ENCODE results near the gene ZNF536. TPM values are rescaled to one million over a fixed set of nuclear protein-coding genes. Genes with fewer than 3 reads are reported as not detected.

Gene ZNF536
- total RNA-seq, 2 experiments from 2014 or later, result not detected

DNA sequence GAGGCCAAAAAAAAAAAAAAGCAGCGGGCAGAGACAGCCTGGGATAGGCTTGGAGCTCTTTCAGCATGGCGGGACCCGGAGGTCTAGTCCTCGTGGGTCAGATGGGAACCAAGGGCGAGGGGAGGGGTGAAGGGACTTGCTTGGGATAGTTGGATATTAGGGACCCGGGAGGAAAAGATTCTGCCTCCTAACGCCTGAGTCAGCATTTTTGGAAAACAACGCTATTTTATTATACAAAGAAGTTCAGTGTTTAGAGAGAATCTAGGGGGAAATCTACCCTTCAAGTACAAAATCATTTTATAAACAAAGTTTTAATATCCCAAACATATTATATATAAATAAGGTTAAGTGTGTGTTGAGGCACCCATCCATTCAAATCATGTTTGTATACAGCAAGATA, 156.7 kb downstream of the ZNF536 start:
- H3K27ac Mint-ChIP-seq, result no peak overlapping the region
- CTCF ChIA-PET, result no interaction called here
- no peaks in the 10 kb centered on the region for H3K27me3 Mint-ChIP-seq (ENCODE audit: low read depth)
- no peaks in the 10 kb centered on the region for H3K9me3 Mint-ChIP-seq
- no peaks in the 10 kb centered on the region for H3K36me3 Mint-ChIP-seq (ENCODE audit: low read depth)
- no peak for DNase-seq
- intact Hi-C loops (cut with micrococcal nuclease), result no loop called here
- no peak overlapping the region for H3K4me3 Mint-ChIP-seq
- H3K4me1 Mint-ChIP-seq (ENCODE audit: low read depth), result no peaks in the 10 kb centered on the region

DNA sequence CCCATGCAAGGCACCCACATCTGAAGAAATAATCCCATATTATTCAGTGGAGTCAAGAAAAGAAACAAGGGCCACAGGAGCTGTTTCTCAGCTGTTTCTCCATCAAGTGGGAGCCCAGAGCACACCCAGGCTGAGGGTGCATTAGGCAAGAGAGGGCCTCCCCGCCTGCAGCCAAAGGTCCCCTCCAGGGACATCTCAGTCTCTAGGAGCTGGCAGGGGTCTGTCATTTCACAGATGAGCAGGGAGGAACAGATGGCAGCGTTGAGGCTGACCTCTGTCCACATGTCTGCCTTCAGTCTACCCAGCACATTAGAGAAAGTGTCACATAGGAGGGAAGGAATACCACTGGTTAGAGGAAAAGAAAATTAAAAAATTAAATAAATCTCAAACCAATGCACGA, 157.7 kb downstream of the ZNF536 start:
- no peaks in the 10 kb centered on the region for H3K4me1 Mint-ChIP-seq (ENCODE audit: low read depth)
- H3K36me3 Mint-ChIP-seq (ENCODE audit: low read depth), result no peaks in the 10 kb centered on the region
- DNase-seq, result no peak
- no peak overlapping the region for H3K27ac Mint-ChIP-seq
- intact Hi-C loops (cut with micrococcal nuclease), result no loop called here
- H3K4me3 Mint-ChIP-seq, result no peak overlapping the region
- CTCF ChIA-PET, result no interaction called here
- H3K27me3 Mint-ChIP-seq (ENCODE audit: low read depth), result no peaks in the 10 kb centered on the region
- no peaks in the 10 kb centered on the region for H3K9me3 Mint-ChIP-seq

DNA sequence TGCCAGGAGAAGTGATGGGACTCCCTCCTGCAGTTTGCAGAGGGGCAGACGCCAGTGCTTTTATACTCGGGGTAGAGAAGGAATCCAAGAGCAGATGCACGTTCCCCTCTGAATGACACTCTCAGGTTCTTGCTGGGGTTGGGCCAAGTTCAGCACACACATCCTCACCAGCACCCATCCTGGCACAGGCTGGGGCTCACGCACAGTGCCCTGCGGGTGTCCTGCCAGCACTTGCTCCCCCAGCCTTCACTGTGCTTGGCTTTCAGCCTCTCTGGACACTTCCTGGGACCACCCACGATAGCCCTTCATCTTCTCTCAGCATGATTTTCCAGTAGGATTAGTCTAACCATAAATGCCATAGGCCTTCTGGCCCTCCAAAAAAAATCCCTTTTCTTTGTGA, 158.6 kb downstream of the ZNF536 start:
- H3K4me3 Mint-ChIP-seq, result no peak overlapping the region
- no peaks in the 10 kb centered on the region for H3K9me3 Mint-ChIP-seq
- H3K27me3 Mint-ChIP-seq (ENCODE audit: low read depth), result no peaks in the 10 kb centered on the region
- intact Hi-C loops (cut with micrococcal nuclease), result no loop called here
- DNase-seq, result no peak
- H3K4me1 Mint-ChIP-seq (ENCODE audit: low read depth), result no peaks in the 10 kb centered on the region
- CTCF ChIA-PET, result no interaction called here
- no peak overlapping the region for H3K27ac Mint-ChIP-seq
- H3K36me3 Mint-ChIP-seq (ENCODE audit: low read depth), result no peaks in the 10 kb centered on the region

DNA sequence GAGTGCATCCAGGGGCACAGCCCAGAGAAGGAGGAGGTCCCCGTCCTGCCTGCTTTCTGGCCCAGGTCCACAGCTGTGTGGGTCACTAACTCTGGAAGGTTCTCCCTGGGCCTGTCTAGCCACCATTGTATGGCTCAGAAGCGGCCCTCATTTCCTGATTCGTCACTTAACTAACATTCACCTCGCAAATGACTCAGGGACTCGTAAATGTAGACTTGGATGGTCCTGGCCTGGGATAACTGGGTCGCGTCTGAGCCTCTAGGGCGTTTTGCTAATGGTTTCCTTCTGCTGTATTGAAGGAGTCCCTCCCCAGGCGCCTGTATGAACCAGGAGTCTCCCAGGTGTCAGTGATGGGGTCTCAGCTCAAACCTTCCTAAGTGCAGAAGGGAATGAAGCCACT, 162.8 kb downstream of the ZNF536 start:
- no peak overlapping the region for H3K27ac Mint-ChIP-seq
- no peaks in the 10 kb centered on the region for H3K4me1 Mint-ChIP-seq (ENCODE audit: low read depth)
- no peaks in the 10 kb centered on the region for H3K9me3 Mint-ChIP-seq
- CTCF ChIA-PET, result interaction anchor here (0.6 kb wide), 1 partner anchor 200 kb away, joined by 3 read pairs; no protein-coding TSS in a partner anchor
- H3K4me3 Mint-ChIP-seq, result no peak overlapping the region
- intact Hi-C loops (cut with micrococcal nuclease), result no loop called here
- no peak for DNase-seq
- no peaks in the 10 kb centered on the region for H3K27me3 Mint-ChIP-seq (ENCODE audit: low read depth)
- H3K36me3 Mint-ChIP-seq (ENCODE audit: low read depth), result no peaks in the 10 kb centered on the region

DNA sequence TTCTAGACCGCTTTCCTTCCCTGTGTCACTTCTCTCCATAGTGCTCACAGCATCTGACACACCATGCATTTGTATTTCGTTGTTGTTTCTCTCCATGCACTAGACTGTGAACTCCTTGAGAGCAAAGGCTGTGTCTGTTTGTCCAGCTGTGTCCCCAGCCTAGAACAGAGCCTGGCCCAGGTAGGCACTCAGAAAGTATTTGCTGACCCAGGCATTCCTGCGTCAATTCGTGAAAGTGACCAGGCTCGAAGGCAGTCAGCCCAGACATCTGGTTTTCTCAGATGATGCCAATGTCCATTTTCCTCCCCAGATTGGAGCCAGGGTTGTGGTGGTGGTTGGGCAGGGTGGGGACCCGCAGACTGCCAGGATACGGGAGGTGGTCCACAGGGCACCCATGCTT, 164.8 kb downstream of the ZNF536 start:
- H3K27me3 Mint-ChIP-seq (ENCODE audit: low read depth), result no peaks in the 10 kb centered on the region
- H3K9me3 Mint-ChIP-seq, result no peaks in the 10 kb centered on the region
- H3K36me3 Mint-ChIP-seq (ENCODE audit: low read depth), result no peaks in the 10 kb centered on the region
- no peak for DNase-seq
- no peak overlapping the region for H3K27ac Mint-ChIP-seq
- CTCF ChIA-PET, result no interaction called here
- H3K4me1 Mint-ChIP-seq (ENCODE audit: low read depth), result no peaks in the 10 kb centered on the region
- no peak overlapping the region for H3K4me3 Mint-ChIP-seq
- intact Hi-C loops (cut with micrococcal nuclease), result no loop called here

DNA sequence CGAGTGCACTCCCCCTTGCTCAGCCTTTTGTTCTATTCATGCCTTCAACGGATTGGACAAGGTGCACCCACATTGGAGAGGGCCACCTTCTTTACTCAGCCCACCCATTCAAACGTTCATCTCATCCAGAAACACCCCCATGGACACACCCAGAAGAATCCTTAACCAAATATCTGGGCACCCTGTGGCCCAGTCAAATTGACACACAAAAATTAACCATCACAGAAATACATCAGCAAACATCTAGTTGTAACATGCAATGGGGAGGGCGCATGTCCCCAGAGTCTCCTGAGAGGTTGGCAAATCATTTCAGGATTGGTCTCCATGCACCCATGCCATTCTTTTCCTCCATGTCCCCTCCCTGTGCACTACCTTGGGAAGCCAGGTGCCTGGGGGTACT, 167.1 kb downstream of the ZNF536 start:
- Mint-ChIP-seq H3K27ac (no peak overlapping the region), H3K27me3 (ENCODE audit: low read depth) (no peaks in the 10 kb centered on the region), H3K4me3 (no peak overlapping the region), H3K4me1 (ENCODE audit: low read depth) (no peaks in the 10 kb centered on the region), H3K36me3 (ENCODE audit: low read depth) (no peaks in the 10 kb centered on the region), H3K9me3 (no peaks in the 10 kb centered on the region)
- CTCF ChIA-PET, result no interaction called here
- DNase-seq, result no peak
- intact Hi-C loops (cut with micrococcal nuclease), result no loop called here

DNA sequence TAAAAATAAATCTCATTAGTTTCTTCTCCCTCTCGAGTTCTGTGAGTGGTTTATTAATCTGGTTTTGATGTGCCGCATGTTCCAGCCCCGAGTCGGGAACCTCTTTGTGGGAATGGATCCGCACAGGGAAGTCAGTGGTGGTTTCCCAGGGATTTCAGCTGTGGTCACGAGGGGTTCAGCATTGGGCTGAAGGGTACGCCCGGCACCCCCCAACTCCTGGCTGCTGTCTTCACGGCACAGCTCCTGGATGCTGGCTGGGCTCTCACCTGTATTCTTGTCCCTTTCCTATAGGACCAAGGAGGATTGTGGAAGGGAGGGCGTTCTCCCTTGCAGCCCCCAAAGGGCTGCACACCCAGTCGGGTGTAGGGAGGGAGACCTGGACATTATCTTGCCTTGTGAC, 167.8 kb downstream of the ZNF536 start:
- H3K4me3 Mint-ChIP-seq, result no peak overlapping the region
- intact Hi-C loops (cut with micrococcal nuclease), result no loop called here
- CTCF ChIA-PET, result no interaction called here
- no peaks in the 10 kb centered on the region for H3K27me3 Mint-ChIP-seq (ENCODE audit: low read depth)
- no peak overlapping the region for H3K27ac Mint-ChIP-seq
- no peaks in the 10 kb centered on the region for H3K36me3 Mint-ChIP-seq (ENCODE audit: low read depth)
- H3K9me3 Mint-ChIP-seq, result no peaks in the 10 kb centered on the region
- no peaks in the 10 kb centered on the region for H3K4me1 Mint-ChIP-seq (ENCODE audit: low read depth)
- DNase-seq, result no peak

DNA sequence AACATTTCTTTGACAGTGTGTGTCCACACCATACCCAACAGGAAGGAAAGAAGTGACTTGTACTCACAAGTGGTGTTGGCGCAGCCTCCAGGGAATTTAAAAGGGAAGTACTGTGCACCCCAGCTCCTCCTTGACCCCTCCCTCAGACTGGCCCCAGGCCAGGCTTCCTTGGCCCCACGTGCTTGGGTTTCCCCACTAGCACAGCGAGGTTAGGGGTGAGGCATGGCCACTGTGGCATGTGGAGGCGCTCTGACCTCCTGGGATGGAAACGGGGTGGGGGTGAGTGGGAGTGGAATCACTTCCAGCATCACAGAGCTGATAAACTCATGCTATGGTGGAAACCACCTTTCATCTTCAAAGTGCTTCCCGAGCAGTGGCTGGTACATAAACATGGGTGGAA, 168.6 kb downstream of the ZNF536 start:
- no peak overlapping the region for H3K27ac Mint-ChIP-seq
- no peaks in the 10 kb centered on the region for H3K4me1 Mint-ChIP-seq (ENCODE audit: low read depth)
- intact Hi-C loops (cut with micrococcal nuclease), result no loop called here
- no peak overlapping the region for H3K4me3 Mint-ChIP-seq
- no peak for DNase-seq
- CTCF ChIA-PET, result no interaction called here
- H3K9me3 Mint-ChIP-seq, result no peaks in the 10 kb centered on the region
- H3K36me3 Mint-ChIP-seq (ENCODE audit: low read depth), result no peaks in the 10 kb centered on the region
- H3K27me3 Mint-ChIP-seq (ENCODE audit: low read depth), result no peaks in the 10 kb centered on the region

DNA sequence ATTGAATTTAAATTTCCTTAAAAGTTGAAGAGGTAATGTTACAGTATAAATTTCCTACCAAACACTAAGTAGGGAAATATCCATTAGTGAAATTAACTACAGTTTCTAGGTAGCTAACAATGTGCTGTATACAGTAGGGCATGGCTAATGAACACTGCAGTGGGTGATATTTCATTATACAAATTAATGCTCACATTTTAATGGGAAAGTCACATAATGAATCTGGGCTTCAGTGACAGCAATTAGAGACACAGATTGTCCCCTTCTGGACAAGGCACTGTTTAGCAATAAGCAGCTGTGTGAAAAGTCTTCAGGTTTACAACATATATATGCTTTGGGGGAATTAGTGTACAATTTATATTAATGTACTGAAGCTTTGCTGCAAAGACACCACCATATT, 169.4 kb downstream of the ZNF536 start:
- no peaks in the 10 kb centered on the region for H3K4me1 Mint-ChIP-seq (ENCODE audit: low read depth)
- DNase-seq, result no peak
- no peaks in the 10 kb centered on the region for H3K9me3 Mint-ChIP-seq
- H3K4me3 Mint-ChIP-seq, result no peak overlapping the region
- no peaks in the 10 kb centered on the region for H3K27me3 Mint-ChIP-seq (ENCODE audit: low read depth)
- H3K36me3 Mint-ChIP-seq (ENCODE audit: low read depth), result no peaks in the 10 kb centered on the region
- CTCF ChIA-PET, result no interaction called here
- intact Hi-C loops (cut with micrococcal nuclease), result no loop called here
- no peak overlapping the region for H3K27ac Mint-ChIP-seq

DNA sequence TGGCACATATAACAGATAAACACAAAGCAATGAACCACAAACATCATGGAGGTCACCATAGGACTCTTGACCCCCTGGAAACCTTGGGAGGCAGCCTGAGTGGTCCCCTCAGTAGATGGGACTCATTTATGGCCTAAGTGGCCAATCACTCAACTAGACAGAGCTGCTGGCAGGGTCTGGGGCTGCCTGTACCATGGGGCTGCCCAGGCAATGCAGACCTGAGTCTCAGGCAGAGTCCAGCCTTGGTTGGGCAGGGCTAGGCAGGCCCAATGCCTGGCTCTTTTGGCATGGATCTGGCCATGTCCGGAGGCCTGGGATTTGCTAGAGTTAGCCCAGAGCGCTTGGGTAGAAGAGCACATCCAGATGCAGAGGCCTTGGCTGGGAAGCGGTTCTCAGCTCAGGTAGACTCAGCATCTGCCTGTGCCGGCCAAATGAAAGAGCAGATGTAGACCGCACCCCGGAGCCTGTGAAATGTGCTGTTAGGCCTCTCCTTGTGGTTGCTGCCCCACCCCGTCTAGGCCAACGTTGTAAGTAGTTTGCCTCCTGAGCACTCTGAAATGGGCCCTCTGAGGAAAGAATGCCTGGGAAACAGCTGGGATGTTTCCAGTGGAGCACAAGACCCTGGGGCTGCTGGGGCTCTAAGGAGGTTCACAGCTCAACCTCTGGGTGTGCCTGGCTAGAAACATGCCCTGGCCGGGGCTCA, 171.2 kb downstream of the ZNF536 start:
- peaks cover 1% of the 10 kb centered on the region for H3K9me3 Mint-ChIP-seq
- H3K27ac Mint-ChIP-seq, result no peak overlapping the region
- H3K27me3 Mint-ChIP-seq (ENCODE audit: low read depth), result peaks cover 2% of the 10 kb centered on the region
- no peak for DNase-seq
- H3K36me3 Mint-ChIP-seq (ENCODE audit: low read depth), result no peaks in the 10 kb centered on the region
- H3K4me1 Mint-ChIP-seq (ENCODE audit: low read depth), result no peaks in the 10 kb centered on the region
- intact Hi-C loops (cut with micrococcal nuclease), result no loop called here
- CTCF ChIA-PET, result interaction anchor here (0.6 kb wide), 1 partner anchor 31 kb away, joined by 5 read pairs; no protein-coding TSS in a partner anchor
- no peak overlapping the region for H3K4me3 Mint-ChIP-seq

DNA sequence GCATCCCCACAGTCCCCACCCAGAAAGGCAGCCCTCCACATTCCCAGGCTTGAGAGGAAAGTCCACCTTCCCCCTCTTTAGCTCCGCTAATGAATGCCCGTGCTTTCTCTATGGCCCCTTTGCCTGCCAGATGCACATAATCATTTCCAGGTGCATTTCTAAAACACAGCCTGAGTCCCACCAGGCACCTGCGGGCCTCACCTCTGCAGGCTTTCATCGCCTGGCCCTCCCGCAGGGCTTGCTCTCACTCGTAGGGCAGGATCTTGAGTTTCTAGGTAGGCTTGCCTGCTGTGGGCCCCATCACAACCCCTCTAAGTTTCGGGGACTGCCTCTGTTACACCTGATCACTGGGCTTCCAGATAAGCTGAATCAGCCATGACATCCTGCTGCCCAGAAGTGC, 173.6 kb downstream of the ZNF536 start:
- CTCF ChIA-PET, result no interaction called here
- Mint-ChIP-seq H3K4me1 (ENCODE audit: low read depth) (no peaks in the 10 kb centered on the region), H3K27me3 (ENCODE audit: low read depth) (peaks cover 2% of the 10 kb centered on the region), H3K27ac (no peak overlapping the region), H3K9me3 (peaks cover 1% of the 10 kb centered on the region), H3K36me3 (ENCODE audit: low read depth) (no peaks in the 10 kb centered on the region), H3K4me3 (no peak overlapping the region)
- intact Hi-C loops (cut with micrococcal nuclease), result no loop called here
- DNase-seq, result no peak

DNA sequence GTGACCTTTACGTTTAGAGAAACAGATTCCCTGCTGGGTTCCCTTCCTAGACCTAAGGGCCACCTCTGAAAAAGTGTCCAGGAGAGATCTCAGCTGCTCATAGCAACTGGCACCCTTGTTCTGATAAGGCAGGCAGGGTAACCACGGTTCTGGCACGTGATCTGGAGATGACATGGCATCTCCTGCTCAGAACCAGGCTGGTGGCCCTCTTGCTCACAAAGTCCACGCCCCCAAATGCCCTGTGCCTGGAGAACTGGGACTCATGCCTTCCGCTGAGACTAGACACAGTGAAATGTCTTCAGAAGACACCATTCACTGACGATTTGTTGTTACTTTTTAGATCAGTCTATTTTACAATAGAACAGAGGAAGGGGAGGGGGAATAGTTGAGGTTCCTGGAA, 174.1 kb downstream of the ZNF536 start:
- CTCF ChIA-PET, result no interaction called here
- Mint-ChIP-seq H3K9me3 (peaks cover 1% of the 10 kb centered on the region), H3K27me3 (ENCODE audit: low read depth) (peaks cover 2% of the 10 kb centered on the region), H3K4me1 (ENCODE audit: low read depth) (no peaks in the 10 kb centered on the region), H3K36me3 (ENCODE audit: low read depth) (no peaks in the 10 kb centered on the region), H3K27ac (no peak overlapping the region), H3K4me3 (no peak overlapping the region)
- intact Hi-C loops (cut with micrococcal nuclease), result no loop called here
- DNase-seq, result no peak

DNA sequence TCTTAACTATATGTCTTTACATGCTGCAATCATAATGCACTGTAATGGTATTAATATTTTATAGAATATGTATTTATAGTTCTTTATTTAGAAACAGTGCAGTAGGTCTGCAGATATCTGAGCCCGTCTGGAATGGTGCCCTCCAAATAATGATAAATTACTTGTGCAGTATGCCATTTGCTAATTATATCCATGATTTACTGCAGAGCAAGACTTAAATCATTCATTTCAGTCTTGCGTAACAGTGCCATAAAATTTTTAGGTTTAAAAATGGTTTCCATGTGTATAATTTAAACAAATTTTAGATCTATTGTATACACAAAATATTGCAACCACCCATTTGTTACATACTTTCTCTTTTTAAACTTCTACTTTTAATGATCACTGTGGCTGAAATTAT, 175.1 kb downstream of the ZNF536 start:
- no peak overlapping the region for H3K27ac Mint-ChIP-seq
- no peak overlapping the region for H3K4me3 Mint-ChIP-seq
- intact Hi-C loops (cut with micrococcal nuclease), result no loop called here
- peaks cover 2% of the 10 kb centered on the region for H3K27me3 Mint-ChIP-seq (ENCODE audit: low read depth)
- CTCF ChIA-PET, result interaction anchor here (0.6 kb wide), 1 partner anchor 27 kb away, joined by 3 read pairs; no protein-coding TSS in a partner anchor
- H3K36me3 Mint-ChIP-seq (ENCODE audit: low read depth), result no peaks in the 10 kb centered on the region
- no peaks in the 10 kb centered on the region for H3K4me1 Mint-ChIP-seq (ENCODE audit: low read depth)
- H3K9me3 Mint-ChIP-seq, result peaks cover 1% of the 10 kb centered on the region
- DNase-seq, result no peak
